H1 (cell line): ENCODE data around the gene SLC24A3. TPM values are rescaled to one million over a fixed set of nuclear protein-coding genes. Genes with fewer than 3 reads are reported as not detected.

Experiments used
- CTCF ChIA-PET: fragments of 300-600 bp; sonication (Branson Sonifier 250); formaldehyde crosslinking; loops from one replicate; lab custom pipeline; 2021; ENCODE audit not compliant: partially characterized antibody; lab: Charles Lee
- POLR2A ChIA-PET: fragments of 300-600 bp; sonication (Branson Sonifier 250); formaldehyde crosslinking; loops from one replicate; lab custom pipeline; 2021; ENCODE audit warnings: inconsistent platforms; ENCODE audit not compliant: partially characterized antibody; lab: Charles Lee
- DNase-seq, 2 experiments: peaks; one replicate each; pipeline versions ENCODE4 v3.0.0 to v3.0.0-alpha.2; 2010 to 2022; ENCODE audit warnings: low spot score in 2 of 2, low read depth in 1 of 2, mixed read lengths in 1 of 2
- FAIRE-seq: peaks from 2 replicates; lab custom pipeline; 2011; peaks lifted over from hg19 to GRCh38; lab: Jason Lieb, UNC
- H2AFZ ChIP-seq: 2 replicates; pipeline ENCODE4 v1.8.1; 2012; ENCODE audit warnings: low read length, inconsistent platforms
- H2AK5ac ChIP-seq: 2 replicates; pipeline ENCODE4 v1.6.1; 2013; ENCODE audit warnings: low read depth, low read length
- H2BK120ac ChIP-seq: replicated peaks from 2 replicates; pipeline ENCODE3; 2013; ENCODE audit warnings: low read depth, low read length, inconsistent platforms
- H2BK12ac ChIP-seq: 2 replicates; pipeline ENCODE4 v1.6.1; 2013; ENCODE audit warnings: low read depth, low read length
- H2BK15ac ChIP-seq: 2 replicates; pipeline ENCODE4 v1.6.1; 2013; ENCODE audit warnings: low read length
- H2BK20ac ChIP-seq: 2 replicates; pipeline ENCODE4 v1.6.1; 2013; ENCODE audit warnings: low read length
- H2BK5ac ChIP-seq: 2 replicates; pipeline ENCODE4 v1.6.1; 2013; ENCODE audit warnings: low read depth, low read length
- H3K14ac ChIP-seq: 2 replicates; pipeline ENCODE4 v1.6.1; 2013; ENCODE audit warnings: inconsistent platforms; ENCODE audit not compliant: insufficient read length
- H3K18ac ChIP-seq: 2 replicates; pipeline ENCODE4 v1.6.1; 2013; ENCODE audit warnings: low read length; ENCODE audit errors: extremely low read depth
- H3K23ac ChIP-seq: 2 replicates; pipeline ENCODE4 v1.6.1; 2013; ENCODE audit warnings: inconsistent platforms; ENCODE audit not compliant: insufficient read length
- H3K23me2 ChIP-seq: 2 replicates; pipeline ENCODE4 v1.6.1; 2013; ENCODE audit warnings: low read depth, low read length
- H3K27ac ChIP-seq: 2 replicates; pipeline ENCODE4 v1.6.1; 2011; ENCODE audit warnings: low read depth, low read length, inconsistent platforms
- H3K27me3 ChIP-seq, 4 experiments: replicated peaks in 1 of 4; 1 replicate in 1 of 4; 2 replicates in 3 of 4; pipeline versions ENCODE4 v1.6.1 to v1.8.1; 2011 to 2013; ENCODE audit warnings: low read length in 3 of 4, mild to moderate bottlenecking in 3 of 4, inconsistent platforms in 2 of 4, mixed read lengths in 2 of 4, moderate library complexity in 1 of 4; ENCODE audit not compliant: control insufficient read depth in 3 of 4, insufficient read depth in 3 of 4; ENCODE audit errors: extremely low read depth in 1 of 4
- H3K36me3 ChIP-seq, 4 experiments: 2 replicates each; pipeline versions ENCODE4 v1.6.1 to v1.8.1; 2011 to 2013; ENCODE audit warnings: mild to moderate bottlenecking in 4 of 4, low read length in 3 of 4, moderate library complexity in 2 of 4, control low read depth in 1 of 4, inconsistent platforms in 1 of 4; ENCODE audit not compliant: insufficient read depth in 4 of 4, control insufficient read depth in 2 of 4
- H3K4ac ChIP-seq: replicated peaks from 2 replicates; pipeline ENCODE3; 2013; ENCODE audit warnings: low read length, low read depth, mixed read lengths, inconsistent platforms; ENCODE audit not compliant: insufficient read length
- H3K4me1 ChIP-seq, 4 experiments: replicated peaks in 1 of 4; 1 replicate in 1 of 4; 2 replicates in 3 of 4; pipeline versions ENCODE4 v1.6.1 to v1.8.1; 2011 to 2013; ENCODE audit warnings: low read length in 3 of 4, inconsistent platforms in 2 of 4, mixed read lengths in 1 of 4; ENCODE audit not compliant: insufficient read depth in 4 of 4, control insufficient read depth in 3 of 4
- H3K4me2 ChIP-seq, 2 experiments: 2 replicates each; pipeline versions ENCODE4 v1.6.1 to v1.8.1; 2011 to 2013; ENCODE audit warnings: low read depth in 2 of 2, low read length in 2 of 2, control low read depth in 1 of 2, inconsistent platforms in 1 of 2, mild to moderate bottlenecking in 1 of 2; ENCODE audit not compliant: insufficient read depth in 1 of 2
- H3K4me3 ChIP-seq, 4 experiments: fragments of 200-600, 300-600 bp in 1 of 4; sonication (generic), shearing (Covaris generic), sonication (Bioruptor Twin) in 1 of 4; 2 replicates each; pipeline versions ENCODE4 v1.5.1 to v1.8.1; 2011 to 2016; ENCODE audit warnings: low read length in 4 of 4, low read depth in 3 of 4, control low read depth in 2 of 4, inconsistent platforms in 2 of 4, mild to moderate bottlenecking in 2 of 4, mixed read lengths in 1 of 4, moderate library complexity in 1 of 4; ENCODE audit not compliant: insufficient read depth in 2 of 4; ENCODE audit errors: extremely low read depth in 1 of 4
- H3K56ac ChIP-seq: replicated peaks from 2 replicates; pipeline ENCODE3; 2013; ENCODE audit warnings: low read depth, mild to moderate bottlenecking, mixed read lengths, low read length, inconsistent platforms; ENCODE audit not compliant: insufficient read length
- H3K79me1 ChIP-seq: 2 replicates; pipeline ENCODE4 v1.6.1; 2013; ENCODE audit warnings: low read depth, low read length, control low read depth
- H3K79me2 ChIP-seq, 2 experiments: 2 replicates each; pipeline versions ENCODE4 v1.6.1 to v1.8.1; 2012 to 2013; ENCODE audit warnings: low read length in 2 of 2, mild to moderate bottlenecking in 2 of 2, inconsistent platforms in 1 of 2; ENCODE audit not compliant: insufficient read depth in 2 of 2, control insufficient read depth in 1 of 2
- H3K9ac ChIP-seq, 4 experiments: replicated peaks in 1 of 4; 1 replicate in 1 of 4; 2 replicates in 3 of 4; pipeline versions ENCODE4 v1.6.1 to v1.8.1; 2011 to 2013; ENCODE audit warnings: low read depth in 3 of 4, low read length in 3 of 4, control low read depth in 2 of 4, mild to moderate bottlenecking in 2 of 4, moderate library complexity in 2 of 4, inconsistent platforms in 1 of 4; ENCODE audit errors: extremely low read depth in 1 of 4
- H3K9me3 ChIP-seq, 2 experiments: 2 replicates each; pipeline versions ENCODE4 v1.6.1 to v1.8.1; 2012 to 2013; ENCODE audit warnings: mild to moderate bottlenecking in 2 of 2, moderate library complexity in 2 of 2, control low read depth in 1 of 2, inconsistent platforms in 1 of 2, low read depth in 1 of 2, low read length in 1 of 2, mixed read lengths in 1 of 2; ENCODE audit not compliant: insufficient read depth in 2 of 2
- H4K20me1 ChIP-seq, 2 experiments: replicated peaks in 1 of 2; 2 replicates each; pipeline versions ENCODE3 to v1.8.1; 2011 to 2013; ENCODE audit warnings: inconsistent platforms in 2 of 2, low read length in 2 of 2, mild to moderate bottlenecking in 1 of 2; ENCODE audit not compliant: insufficient read depth in 2 of 2, control insufficient read depth in 1 of 2
- H4K5ac ChIP-seq: 2 replicates; pipeline ENCODE4 v1.6.1; 2013; ENCODE audit warnings: low read length, low read depth, mixed read lengths, inconsistent platforms; ENCODE audit not compliant: insufficient read length
- H4K8ac ChIP-seq: 2 replicates; pipeline ENCODE4 v1.8.0; 2013; ENCODE audit warnings: mild to moderate bottlenecking, moderate library complexity, low read length, inconsistent platforms; ENCODE audit not compliant: insufficient read depth; ENCODE audit errors: extremely low read depth
- H4K91ac ChIP-seq: replicated peaks from 2 replicates; pipeline ENCODE3; 2013; ENCODE audit warnings: low read length, mixed read lengths, inconsistent platforms; ENCODE audit not compliant: insufficient read length
- BACH1 ChIP-seq: IDR thresholded peaks from 2 replicates; pipeline ENCODE4 v1.6.1; 2012; ENCODE audit warnings: low read length, improper control_type of control experiment
- SAP30 ChIP-seq: fragments of 300-600 bp; sonication (generic); IDR thresholded peaks from 2 replicates; pipeline ENCODE4 v1.7.1; 2012; ENCODE audit warnings: low read length, moderate library complexity, mild to moderate bottlenecking, inconsistent platforms; ENCODE audit not compliant: insufficient read depth, insufficient replicate concordance
- WGBS, 2 experiments: shearing (Covaris generic) in 1 of 2; methylation state at CpG; one replicate each; pipeline versions ENCODE4 v1.1.6 to v1.1.7; 2013 to 2015; ENCODE audit warnings: low lambda C conversion rate in 2 of 2, mixed read lengths in 2 of 2, inconsistent platforms in 1 of 2, low coverage in 1 of 2, missing lambda C conversion rate in 1 of 2; ENCODE audit not compliant: insufficient replicate concordance in 2 of 2, insufficient coverage in 1 of 2, insufficient read length in 1 of 2; ENCODE audit errors: extremely low coverage in 1 of 2, missing lambda C conversion rate in 1 of 2; 5-methylcytosine and 5-hydroxymethylcytosine counted together
- polyA plus RNA-seq, 7 experiments: library from polyadenylated mRNA; depleted of rRNA in 3 of 7; stranded (reverse) in 5 of 7; unstranded in 2 of 7; fragments of >200 nt in 5 of 7; fragments of 200-250 nt in 2 of 7; gene quantifications; 1 replicate in 5 of 7; 2 replicates in 1 of 7; 4 replicates in 1 of 7; pipeline versions ENCODE4 v1.2.1 to v1.2.3, GENCODE V29; 2011 to 2013; ENCODE audit warnings: missing spikeins in 2 of 7, mixed read lengths in 2 of 7
- total RNA-seq: library from RNA; stranded (reverse); fragmentation: NEBNext Ultra II Directional; extraction: Animal tissue kit (Norgen Biotek cat#: 25700); gene quantifications from 2 replicates; pipeline ENCODE4 v1.2.1, GENCODE V29; 2021

The SLC24A3 gene
- total and polyA plus RNA-seq, 2 of the 8 experiments (the other 6 are each of a cell fraction or from before 2014, with no cell fraction given), result 4.5 to 6.3 TPM

- H3K4me1 ChIP-seq, result peaks cover 0 to 2% (median under 1%) of the 10 kb centered on the region in 4 experiments; a peak in 2 of 7 replicates
- no peak overlapping the region for H3K4me3 ChIP-seq
- no peak overlapping the region for H2BK120ac ChIP-seq
- 89% methylated on average over 6 of the region's 6 CpGs; no CpG with 5 or more reads in 1 of the 2 experiments for WGBS, 2 experiments
- H3K27me3 ChIP-seq, result no peaks in the 10 kb centered on the region
- no peak overlapping the region for H3K4ac ChIP-seq
- no peaks in the 10 kb centered on the region for H3K36me3 ChIP-seq
- no peak overlapping the region for H2BK20ac ChIP-seq
- TF ChIP-seq SAP30 (no peak), BACH1 (no peak)
- H2BK12ac ChIP-seq, result no peak overlapping the region
- H3K79me1 ChIP-seq, result no peaks in the 10 kb centered on the region
- H3K9ac ChIP-seq, result no peak overlapping the region
- CTCF ChIA-PET, result interaction anchor here (0.7 to 1.2 kb wide), 5 partner anchors 8 to 55 kb away, joined by 3 to 6 read pairs (median 3); no protein-coding TSS in a partner anchor
- no peaks in the 10 kb centered on the region for H3K79me2 ChIP-seq
- no peaks in the 10 kb centered on the region for H3K9me3 ChIP-seq
- no peak overlapping the region for H3K23ac ChIP-seq
- H2AFZ ChIP-seq, result no peak overlapping the region
- H2AK5ac ChIP-seq, result no peak overlapping the region
- DNase-seq (no peak), FAIRE-seq (no peak)
- H4K5ac ChIP-seq, result no peak overlapping the region
- POLR2A ChIA-PET, result no interaction called here
- no peak overlapping the region for H4K91ac ChIP-seq
- no peaks in the 10 kb centered on the region for H4K20me1 ChIP-seq
- H3K56ac ChIP-seq, result no peak overlapping the region
- no peak overlapping the region for H3K27ac ChIP-seq
- no peak overlapping the region for H4K8ac ChIP-seq
- H3K23me2 ChIP-seq, result no peaks in the 10 kb centered on the region; the same call in 1 of the 2 replicates
- H3K4me2 ChIP-seq, result no peak overlapping the region
- H3K18ac ChIP-seq, result no peak overlapping the region
- no peak overlapping the region for H2BK15ac ChIP-seq
- no peak overlapping the region for H2BK5ac ChIP-seq
- no peak overlapping the region for H3K14ac ChIP-seq
Measured at GRCh38 chr20:19653327-19653726, 440.9 kb downstream of the SLC24A3 start.
